GM18868 (cell line): ENCODE measurements around the gene HSD11B1L.

Experiments
- ATAC-seq: cut with Tn5 transposase; IDR thresholded peaks from one replicate; pipeline ENCODE4 v1.9.1; 2021; ENCODE audit warnings: mild to moderate bottlenecking, moderate library complexity; ENCODE audit not compliant: unreplicated experiment

The HSD11B1L gene, protein sequence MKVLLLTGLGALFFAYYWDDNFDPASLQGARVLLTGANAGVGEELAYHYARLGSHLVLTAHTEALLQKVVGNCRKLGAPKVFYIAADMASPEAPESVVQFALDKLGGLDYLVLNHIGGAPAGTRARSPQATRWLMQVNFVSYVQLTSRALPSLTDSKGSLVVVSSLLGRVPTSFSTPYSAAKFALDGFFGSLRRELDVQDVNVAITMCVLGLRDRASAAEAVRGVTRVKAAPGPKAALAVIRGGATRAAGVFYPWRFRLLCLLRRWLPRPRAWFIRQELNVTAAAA

GRCh38 chr19:5680437-5681368, at the start of gene HSD11B1L, which contains the start of gene MICOS13:
HSD11B1L (plus strand) TSS chr19:5681027; CDS start chr19:5684833, 3,806 bp downstream.
MICOS13 (minus strand) TSS chr19:5680516; CDS start chr19:5680486, 30 bp downstream.
- ATAC-seq: peak; percentile 87

- no peak for ATAC-seq
Measured at GRCh38 chr19:5631567-5632240, 49.1 kb upstream of the HSD11B1L start.

DNA sequence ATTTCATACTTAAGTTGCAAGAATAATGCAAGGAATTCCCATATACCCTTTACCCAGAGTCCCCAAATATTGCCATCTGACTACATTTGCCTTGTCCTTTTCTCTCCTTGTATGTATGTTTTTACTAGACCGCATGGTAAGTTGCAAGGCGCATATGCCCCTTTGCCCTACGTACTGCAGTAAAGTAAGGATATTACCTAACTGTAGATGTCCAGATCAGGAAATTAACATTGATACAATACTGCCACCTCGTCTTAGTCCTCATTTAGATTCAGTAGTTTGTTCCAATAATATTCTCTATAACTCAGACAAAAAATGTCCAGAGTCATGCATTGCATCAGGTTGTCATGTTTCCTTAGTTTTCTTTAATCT, 48.6 kb upstream of the HSD11B1L start:
- ATAC-seq: no peak

DNA sequence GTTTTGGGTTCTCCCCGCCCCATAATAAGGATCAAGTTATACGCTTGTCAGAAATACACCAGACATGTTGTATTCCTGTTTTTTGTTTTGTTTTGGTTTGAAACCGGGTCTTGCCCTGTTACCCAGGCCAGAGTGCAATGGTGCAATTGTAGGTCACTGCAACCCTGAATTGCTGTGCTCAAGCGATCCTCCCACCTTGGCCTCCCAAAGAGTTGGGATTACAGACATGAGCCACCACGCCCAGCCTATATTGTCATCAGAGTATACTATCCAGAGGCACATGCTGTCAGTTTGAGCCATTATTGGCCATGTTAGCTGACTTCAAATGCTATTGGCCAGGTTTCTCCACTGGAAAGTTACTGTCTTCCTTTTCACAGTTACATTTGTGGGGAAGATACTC, 48.2 kb upstream of the HSD11B1L start:
- ATAC-seq: no peak

GRCh38 chr19:5635427-5635826, 45.4 kb upstream of the HSD11B1L start:
- ATAC-seq: no peak

- ATAC-seq: no peak
Measured at GRCh38 chr19:5637971-5638370, 42.9 kb upstream of the HSD11B1L start.

DNA sequence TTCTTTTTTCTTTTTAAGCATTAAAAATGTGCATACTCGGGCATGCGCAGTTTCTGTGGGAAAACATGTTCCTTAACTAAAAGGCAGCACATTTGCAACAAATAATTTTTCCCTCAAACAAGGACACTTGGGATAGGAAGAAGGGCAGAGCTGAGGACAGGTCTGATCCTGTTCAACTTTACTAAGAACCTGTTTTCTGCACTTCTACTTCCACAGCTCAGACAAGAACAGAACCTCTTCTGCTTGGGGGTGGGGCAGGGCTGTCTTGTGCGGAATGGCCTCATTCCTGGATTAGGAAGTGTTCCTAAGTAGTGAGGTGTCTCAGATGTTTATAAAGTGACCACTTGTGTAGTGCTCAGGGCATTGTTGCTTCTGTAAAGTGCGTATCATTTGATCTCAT, 39.7 kb upstream of the HSD11B1L start:
- no peak for ATAC-seq

DNA sequence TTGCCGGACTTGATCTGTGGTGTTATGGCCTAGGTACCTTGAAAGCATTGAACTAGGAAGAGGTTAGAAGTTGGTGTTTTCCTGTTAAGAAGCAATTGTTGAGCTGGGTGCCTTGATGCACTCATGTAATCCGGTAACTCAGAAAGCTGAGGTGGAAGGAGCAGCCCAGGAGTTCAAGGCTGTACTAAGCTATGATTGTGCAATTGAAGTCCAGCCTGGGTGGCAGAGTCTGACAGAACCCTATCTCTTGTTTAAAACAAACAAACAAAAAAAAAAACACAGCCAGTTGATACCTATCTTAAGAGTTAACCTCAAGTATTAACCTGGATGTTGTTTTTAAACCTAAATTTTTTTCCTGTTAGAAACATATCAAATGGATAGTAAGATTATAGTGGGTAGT, 38.6 kb upstream of the HSD11B1L start:
- no peak for ATAC-seq

GRCh38 chr19:5643060-5643459, 37.8 kb upstream of the HSD11B1L start:
- no peak for ATAC-seq

DNA sequence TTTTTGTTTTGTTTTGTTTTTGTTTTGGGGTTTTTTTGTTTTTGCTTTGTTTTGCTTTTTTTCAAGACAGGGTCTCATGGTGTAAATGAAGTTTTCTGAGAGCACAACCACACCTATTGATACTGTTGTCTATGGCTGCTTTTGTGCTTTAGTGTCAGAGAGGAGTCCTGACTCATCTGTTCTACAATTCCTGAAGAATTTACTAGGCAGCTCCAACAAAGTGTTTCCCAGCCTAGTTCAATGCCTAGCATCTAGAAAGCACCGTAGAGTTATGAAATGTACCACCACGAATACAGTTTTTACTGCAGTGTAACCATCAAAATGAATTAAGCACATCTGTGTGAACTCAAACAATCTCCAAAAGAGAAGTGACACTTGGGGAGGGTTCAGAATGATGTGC, 36.8 kb upstream of the HSD11B1L start:
- no peak for ATAC-seq

GRCh38 chr19:5645409-5645808, 35.4 kb upstream of the HSD11B1L start:
- no peak for ATAC-seq

GRCh38 chr19:5646703-5647102, 34.1 kb upstream of the HSD11B1L start:
- ATAC-seq: no peak

DNA sequence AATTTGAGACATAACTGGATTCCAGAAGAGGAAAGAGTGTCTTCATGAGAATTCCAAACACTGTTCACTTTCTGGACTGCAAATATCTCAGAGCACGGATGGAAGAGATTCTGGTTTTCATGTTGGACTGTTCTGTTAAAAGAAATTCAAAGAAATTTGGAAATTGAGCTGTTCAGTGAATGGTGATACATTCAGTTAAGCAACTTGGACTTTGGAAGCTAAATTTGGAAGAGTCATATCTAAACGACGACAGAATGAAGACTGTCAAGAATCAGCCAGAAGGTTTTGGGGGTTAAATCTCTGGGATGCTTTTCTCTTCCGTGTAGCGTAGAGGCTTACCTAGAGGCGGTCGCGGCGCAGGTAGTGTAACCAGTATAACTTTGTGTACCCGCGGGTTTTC, 32.4 kb upstream of the HSD11B1L start:
- ATAC-seq: no peak

- ATAC-seq: no peak
Measured at GRCh38 chr19:5651361-5651760, 29.5 kb upstream of the HSD11B1L start.

DNA sequence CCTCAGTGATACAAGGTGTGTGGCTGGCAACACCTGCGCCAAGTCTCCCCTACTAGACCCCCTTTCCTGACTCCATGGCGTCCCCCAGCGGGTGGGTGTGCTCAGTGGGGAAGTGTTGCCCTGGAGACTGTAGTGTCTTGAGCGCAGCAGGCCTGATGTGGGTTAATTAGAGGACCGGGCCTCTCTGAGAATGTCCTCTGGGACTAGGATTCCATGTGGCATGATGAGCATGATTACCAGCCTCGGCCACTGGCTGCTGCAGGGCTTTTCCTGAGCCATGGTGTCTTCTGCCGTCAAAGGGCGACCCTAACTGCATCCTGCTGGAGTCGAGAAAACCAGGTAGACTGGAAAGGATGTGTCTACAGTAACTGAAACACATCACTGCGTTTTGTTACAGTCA, 28.6 kb upstream of the HSD11B1L start:
- no peak for ATAC-seq

DNA sequence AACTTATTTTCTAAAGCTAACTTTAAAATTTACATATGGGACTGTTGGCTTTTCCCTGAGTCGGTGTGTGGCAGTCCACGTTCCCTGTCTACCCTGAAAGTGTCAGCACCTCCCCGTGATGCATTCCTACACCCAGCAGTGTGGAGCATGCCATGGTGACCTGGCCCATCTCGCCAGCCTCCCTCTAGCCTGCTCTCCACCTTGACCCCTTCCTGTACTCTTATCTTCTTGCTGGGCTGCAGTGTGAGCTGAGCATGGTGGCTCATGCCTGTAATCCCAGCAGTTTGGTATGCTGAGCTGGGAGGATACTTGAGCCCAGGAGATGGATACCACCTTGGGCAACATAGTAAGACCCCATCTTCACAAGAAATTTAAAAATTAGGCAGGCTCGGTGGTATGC, 25.9 kb upstream of the HSD11B1L start:
- ATAC-seq: no peak

GRCh38 chr19:5655412-5655811, 25.4 kb upstream of the HSD11B1L start:
- no peak for ATAC-seq

DNA sequence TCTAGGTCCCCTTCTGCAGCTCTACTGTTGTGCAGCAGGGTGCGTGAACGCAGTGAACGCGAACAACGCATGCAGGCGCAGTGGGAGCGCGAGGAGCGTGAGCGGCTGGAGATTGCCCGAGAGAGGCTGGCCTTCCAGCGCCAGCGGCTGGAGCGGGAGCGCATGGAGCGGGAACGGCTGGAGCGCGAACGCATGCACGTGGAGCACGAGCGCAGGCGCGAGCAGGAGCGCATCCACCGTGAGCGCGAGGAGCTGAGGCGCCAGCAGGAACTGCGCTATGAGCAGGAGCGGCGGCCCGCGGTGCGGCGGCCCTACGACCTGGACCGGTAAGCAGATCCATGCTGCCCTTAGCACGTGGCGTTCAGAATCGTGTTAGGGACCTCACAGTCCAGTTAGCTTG, 19.3 kb upstream of the HSD11B1L start:
- ATAC-seq: no peak

DNA sequence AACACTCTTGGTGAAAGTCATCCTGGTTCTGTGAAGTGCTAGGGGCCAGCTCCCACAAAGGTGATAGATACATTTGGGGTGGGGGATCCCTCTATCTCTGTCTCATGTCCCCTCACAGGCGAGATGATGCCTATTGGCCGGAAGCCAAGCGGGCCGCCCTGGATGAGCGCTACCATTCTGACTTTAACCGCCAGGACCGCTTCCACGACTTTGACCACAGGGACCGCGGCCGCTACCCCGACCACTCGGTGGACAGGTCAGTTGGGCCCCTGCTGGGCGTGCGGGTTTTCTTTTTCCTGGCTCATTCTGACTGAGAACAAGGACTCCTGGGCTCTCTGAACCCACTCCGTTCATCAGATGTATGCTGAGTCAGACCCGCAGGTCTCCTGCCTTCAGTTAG, 16.9 kb upstream of the HSD11B1L start:
- no peak for ATAC-seq

GRCh38 chr19:5664515-5664914, 16.3 kb upstream of the HSD11B1L start:
- ATAC-seq: no peak

DNA sequence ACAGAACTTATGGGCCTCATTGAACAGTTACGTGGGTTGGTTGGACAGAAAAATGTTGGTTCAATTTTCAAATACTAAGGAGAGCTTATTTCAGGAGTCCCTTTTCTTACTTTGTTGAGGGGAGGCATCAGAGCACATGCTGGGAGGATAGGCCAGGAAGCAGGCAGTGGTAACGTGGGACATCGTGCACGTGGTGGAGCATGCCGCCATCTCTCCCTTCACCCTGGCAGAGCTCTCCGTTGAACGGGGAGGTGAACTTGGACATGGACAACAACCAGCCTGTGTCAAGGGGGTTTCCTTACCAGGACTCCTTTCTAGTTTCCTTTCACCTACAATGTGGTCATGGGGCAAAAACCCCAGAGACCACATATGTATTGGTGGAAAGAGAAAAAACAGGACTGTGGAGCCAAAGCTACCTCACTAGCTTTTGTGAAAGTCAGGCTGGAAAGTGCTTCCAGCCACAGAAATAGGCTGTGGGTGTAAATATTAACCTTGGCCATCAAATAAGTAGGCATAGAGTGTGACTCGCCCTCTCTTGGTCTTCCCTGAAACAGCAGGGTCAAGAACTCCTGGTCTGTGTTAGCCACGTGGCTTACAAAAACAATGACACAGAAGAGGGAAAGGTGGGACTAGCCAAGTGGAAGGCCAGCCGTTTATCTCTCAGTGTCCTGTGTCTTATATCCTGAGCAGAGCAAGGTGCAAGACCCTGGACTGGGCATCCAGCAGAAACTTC, 14.9 kb upstream of the HSD11B1L start:
- ATAC-seq: no peak
